Measurements from ENCODE around the gene LBP. TPM values are rescaled to one million over a fixed set of nuclear protein-coding genes. Genes with fewer than 3 reads are reported as not detected.

LBP gene
- polyA plus RNA-seq, 1 of the 3 experiments (the other 2 are of a cell fraction): 0.03 TPM

DNA sequence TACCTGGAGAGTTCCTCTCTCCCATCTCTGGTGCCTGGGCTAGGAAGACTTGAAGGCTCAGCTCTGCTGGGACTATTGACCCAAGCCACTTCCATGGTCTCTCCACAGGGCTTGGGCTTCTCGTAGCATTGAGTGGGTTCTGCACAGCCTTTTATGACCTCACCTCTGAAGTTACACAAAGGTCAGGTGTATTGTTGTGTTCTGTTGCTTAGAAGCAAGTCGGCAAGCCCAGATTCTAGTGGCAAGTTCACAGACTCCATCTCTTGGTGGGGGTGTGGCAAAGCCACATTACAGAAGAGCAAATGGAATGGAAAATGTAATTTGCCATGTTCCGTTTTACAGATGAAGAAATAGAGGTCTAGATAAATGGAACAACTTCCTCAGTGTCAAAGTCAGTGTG, 28.9 kb upstream of the LBP start:
- H3K4me2 ChIP-seq: no peak overlapping the region
- H3K9me3 ChIP-seq: no peaks in the 10 kb centered on the region
- no peaks in the 10 kb centered on the region for H3F3A ChIP-seq (replicated peaks; ENCODE audit: insufficient read depth)
- no peaks in the 10 kb centered on the region for H3K4me1 ChIP-seq (ENCODE audit: control insufficient read depth in 1 of 2, insufficient read depth in 2 of 2, low read depth in 1 of 2, low read length in 1 of 2)
- no peak overlapping the region for H3K4me3 ChIP-seq (ENCODE audit: low read depth in 2 of 2, low read length in 1 of 2)
- H3K36me3 ChIP-seq (replicated peaks in 1 of 2; ENCODE audit: control insufficient read depth in 1 of 2, insufficient read depth in 2 of 2, low read length in 1 of 2): no peaks in the 10 kb centered on the region
- H3K9ac ChIP-seq: no peak overlapping the region
- no peaks in the 10 kb centered on the region for H4K20me1 ChIP-seq (ENCODE audit: insufficient read depth)
- no peaks in the 10 kb centered on the region for H3K79me2 ChIP-seq (ENCODE audit: insufficient read depth)
- H3K9me2 ChIP-seq: no peaks in the 10 kb centered on the region
- ChIA-PET CTCF (interaction anchor here (0.9 to 2.9 kb wide), 4 partner anchors 20 to 753 kb away, joined by 3 to 10 read pairs (median 6); no protein-coding TSS in a partner anchor), POLR2A (no interaction called here)
- DNase-seq: no peak
- H2AFZ ChIP-seq (ENCODE audit: low read depth): no peak overlapping the region
- no peak overlapping the region for H3K27ac ChIP-seq (ENCODE audit: low read depth in 2 of 2, low read length in 1 of 2)
- WGBS (ENCODE audit: low lambda C conversion rate): 37% methylated on average over 3 of the region's 3 CpGs
- no peaks in the 10 kb centered on the region; the same call in 1 of the 2 replicates for H3K27me3 ChIP-seq (ENCODE audit: insufficient read depth)
- TF ChIP-seq TCF12 (IDR thresholded peaks at IDR 0.05): no peak
- TF ChIP-seq RCOR1 (IDR thresholded peaks at IDR 0.05; ENCODE audit: low read length): no peak
- TF ChIP-seq, protein P1, sequence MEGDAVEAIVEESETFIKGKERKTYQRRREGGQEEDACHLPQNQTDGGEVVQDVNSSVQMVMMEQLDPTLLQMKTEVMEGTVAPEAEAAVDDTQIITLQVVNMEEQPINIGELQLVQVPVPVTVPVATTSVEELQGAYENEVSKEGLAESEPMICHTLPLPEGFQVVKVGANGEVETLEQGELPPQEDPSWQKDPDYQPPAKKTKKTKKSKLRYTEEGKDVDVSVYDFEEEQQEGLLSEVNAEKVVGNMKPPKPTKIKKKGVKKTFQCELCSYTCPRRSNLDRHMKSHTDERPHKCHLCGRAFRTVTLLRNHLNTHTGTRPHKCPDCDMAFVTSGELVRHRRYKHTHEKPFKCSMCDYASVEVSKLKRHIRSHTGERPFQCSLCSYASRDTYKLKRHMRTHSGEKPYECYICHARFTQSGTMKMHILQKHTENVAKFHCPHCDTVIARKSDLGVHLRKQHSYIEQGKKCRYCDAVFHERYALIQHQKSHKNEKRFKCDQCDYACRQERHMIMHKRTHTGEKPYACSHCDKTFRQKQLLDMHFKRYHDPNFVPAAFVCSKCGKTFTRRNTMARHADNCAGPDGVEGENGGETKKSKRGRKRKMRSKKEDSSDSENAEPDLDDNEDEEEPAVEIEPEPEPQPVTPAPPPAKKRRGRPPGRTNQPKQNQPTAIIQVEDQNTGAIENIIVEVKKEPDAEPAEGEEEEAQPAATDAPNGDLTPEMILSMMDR (IDR thresholded peaks at IDR 0.05): no peak
- TF ChIP-seq, protein P2, sequence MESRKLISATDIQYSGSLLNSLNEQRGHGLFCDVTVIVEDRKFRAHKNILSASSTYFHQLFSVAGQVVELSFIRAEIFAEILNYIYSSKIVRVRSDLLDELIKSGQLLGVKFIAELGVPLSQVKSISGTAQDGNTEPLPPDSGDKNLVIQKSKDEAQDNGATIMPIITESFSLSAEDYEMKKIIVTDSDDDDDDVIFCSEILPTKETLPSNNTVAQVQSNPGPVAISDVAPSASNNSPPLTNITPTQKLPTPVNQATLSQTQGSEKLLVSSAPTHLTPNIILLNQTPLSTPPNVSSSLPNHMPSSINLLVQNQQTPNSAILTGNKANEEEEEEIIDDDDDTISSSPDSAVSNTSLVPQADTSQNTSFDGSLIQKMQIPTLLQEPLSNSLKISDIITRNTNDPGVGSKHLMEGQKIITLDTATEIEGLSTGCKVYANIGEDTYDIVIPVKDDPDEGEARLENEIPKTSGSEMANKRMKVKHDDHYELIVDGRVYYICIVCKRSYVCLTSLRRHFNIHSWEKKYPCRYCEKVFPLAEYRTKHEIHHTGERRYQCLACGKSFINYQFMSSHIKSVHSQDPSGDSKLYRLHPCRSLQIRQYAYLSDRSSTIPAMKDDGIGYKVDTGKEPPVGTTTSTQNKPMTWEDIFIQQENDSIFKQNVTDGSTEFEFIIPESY (IDR thresholded peaks at IDR 0.05; ENCODE audit: borderline replicate concordance, low read depth): no peak
- no peak for TF ChIP-seq MXI1 (IDR thresholded peaks at IDR 0.05; ENCODE audit: low read depth, low read length)
- TF ChIP-seq GABPA (IDR thresholded peaks at IDR 0.05; ENCODE audit: low read depth): no peak
- TF ChIP-seq TAF1 (IDR thresholded peaks at IDR 0.05; ENCODE audit: borderline replicate concordance, low read depth, low read length): no peak
- TF ChIP-seq GATA2 (CRISPR knock-in tag; IDR thresholded peaks at IDR 0.05): no peak
- TF ChIP-seq, protein P3, sequence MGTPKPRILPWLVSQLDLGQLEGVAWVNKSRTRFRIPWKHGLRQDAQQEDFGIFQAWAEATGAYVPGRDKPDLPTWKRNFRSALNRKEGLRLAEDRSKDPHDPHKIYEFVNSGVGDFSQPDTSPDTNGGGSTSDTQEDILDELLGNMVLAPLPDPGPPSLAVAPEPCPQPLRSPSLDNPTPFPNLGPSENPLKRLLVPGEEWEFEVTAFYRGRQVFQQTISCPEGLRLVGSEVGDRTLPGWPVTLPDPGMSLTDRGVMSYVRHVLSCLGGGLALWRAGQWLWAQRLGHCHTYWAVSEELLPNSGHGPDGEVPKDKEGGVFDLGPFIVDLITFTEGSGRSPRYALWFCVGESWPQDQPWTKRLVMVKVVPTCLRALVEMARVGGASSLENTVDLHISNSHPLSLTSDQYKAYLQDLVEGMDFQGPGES (IDR thresholded peaks at IDR 0.05; ENCODE audit: low read depth, low read length): no peak
- TF ChIP-seq NRF1 (IDR thresholded peaks at IDR 0.05; ENCODE audit: low read depth, low read length): no peak
- TF ChIP-seq MEF2A (IDR thresholded peaks at IDR 0.05; ENCODE audit: borderline replicate concordance, low read depth): no peak

DNA sequence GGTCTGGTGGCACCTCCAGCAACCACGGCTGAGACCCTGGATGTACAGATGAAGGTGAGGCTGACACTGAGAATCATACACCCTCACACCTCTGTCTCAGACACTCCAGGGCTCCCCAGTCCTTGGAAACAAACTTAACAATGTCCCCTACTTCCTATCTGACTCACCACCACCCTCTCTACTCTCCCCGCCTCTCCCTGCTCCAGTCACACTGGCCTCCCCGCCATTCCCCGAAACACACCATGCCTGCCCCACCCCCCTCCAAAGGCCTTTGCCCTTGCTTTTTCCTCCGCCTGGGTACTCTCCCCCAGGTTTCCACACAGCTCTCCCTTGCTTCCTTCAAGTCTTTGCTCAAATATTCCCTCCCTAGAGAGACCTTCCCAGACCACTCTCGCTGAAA, 26.1 kb upstream of the LBP start:
- WGBS (ENCODE audit: low lambda C conversion rate): 57% methylated on average over 6 of the region's 6 CpGs
- H3K9me2 ChIP-seq: no peaks in the 10 kb centered on the region
- POLR2A ChIA-PET: no interaction called here
- no peak overlapping the region for H3K9ac ChIP-seq
- H3K36me3 ChIP-seq (replicated peaks in 1 of 2; ENCODE audit: control insufficient read depth in 1 of 2, insufficient read depth in 2 of 2, low read length in 1 of 2): no peaks in the 10 kb centered on the region
- H3K27me3 ChIP-seq (ENCODE audit: insufficient read depth): no peaks in the 10 kb centered on the region; the same call in 1 of the 2 replicates
- H3K9me3 ChIP-seq: no peaks in the 10 kb centered on the region
- H3K4me3 ChIP-seq (ENCODE audit: low read depth in 2 of 2, low read length in 1 of 2): no peak overlapping the region
- no peak overlapping the region for H2AFZ ChIP-seq (ENCODE audit: low read depth)
- H3K27ac ChIP-seq (ENCODE audit: low read depth in 2 of 2, low read length in 1 of 2): no peak overlapping the region
- H3F3A ChIP-seq (replicated peaks; ENCODE audit: insufficient read depth): no peaks in the 10 kb centered on the region
- no peak overlapping the region for H3K4me2 ChIP-seq
- CTCF ChIA-PET: interaction anchor here (2.1 to 2.9 kb wide), 3 partner anchors 90 to 262 kb away, joined by 10 to 20 read pairs (median 10); no protein-coding TSS in a partner anchor
- no peaks in the 10 kb centered on the region for H3K79me2 ChIP-seq (ENCODE audit: insufficient read depth)
- no peaks in the 10 kb centered on the region for H3K4me1 ChIP-seq (ENCODE audit: control insufficient read depth in 1 of 2, insufficient read depth in 2 of 2, low read depth in 1 of 2, low read length in 1 of 2)
- no peak for DNase-seq
- no peaks in the 10 kb centered on the region for H4K20me1 ChIP-seq (ENCODE audit: insufficient read depth)
- TF ChIP-seq MXI1 (IDR thresholded peaks at IDR 0.05; ENCODE audit: low read depth, low read length) (no peak), TEAD4 (IDR thresholded peaks at IDR 0.05; ENCODE audit: borderline replicate concordance, insufficient read depth) (no peak), RFX5 (IDR thresholded peaks at IDR 0.05; ENCODE audit: low read length) (no peak)
- TF ChIP-seq, protein P4, sequence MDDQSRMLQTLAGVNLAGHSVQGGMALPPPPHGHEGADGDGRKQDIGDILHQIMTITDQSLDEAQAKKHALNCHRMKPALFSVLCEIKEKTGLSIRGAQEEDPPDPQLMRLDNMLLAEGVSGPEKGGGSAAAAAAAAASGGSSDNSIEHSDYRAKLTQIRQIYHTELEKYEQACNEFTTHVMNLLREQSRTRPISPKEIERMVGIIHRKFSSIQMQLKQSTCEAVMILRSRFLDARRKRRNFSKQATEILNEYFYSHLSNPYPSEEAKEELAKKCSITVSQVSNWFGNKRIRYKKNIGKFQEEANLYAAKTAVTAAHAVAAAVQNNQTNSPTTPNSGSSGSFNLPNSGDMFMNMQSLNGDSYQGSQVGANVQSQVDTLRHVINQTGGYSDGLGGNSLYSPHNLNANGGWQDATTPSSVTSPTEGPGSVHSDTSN (IDR thresholded peaks at IDR 0.05): no peak
- TF ChIP-seq, protein P1 (IDR thresholded peaks at IDR 0.05): no peak
- TF ChIP-seq, protein P5, sequence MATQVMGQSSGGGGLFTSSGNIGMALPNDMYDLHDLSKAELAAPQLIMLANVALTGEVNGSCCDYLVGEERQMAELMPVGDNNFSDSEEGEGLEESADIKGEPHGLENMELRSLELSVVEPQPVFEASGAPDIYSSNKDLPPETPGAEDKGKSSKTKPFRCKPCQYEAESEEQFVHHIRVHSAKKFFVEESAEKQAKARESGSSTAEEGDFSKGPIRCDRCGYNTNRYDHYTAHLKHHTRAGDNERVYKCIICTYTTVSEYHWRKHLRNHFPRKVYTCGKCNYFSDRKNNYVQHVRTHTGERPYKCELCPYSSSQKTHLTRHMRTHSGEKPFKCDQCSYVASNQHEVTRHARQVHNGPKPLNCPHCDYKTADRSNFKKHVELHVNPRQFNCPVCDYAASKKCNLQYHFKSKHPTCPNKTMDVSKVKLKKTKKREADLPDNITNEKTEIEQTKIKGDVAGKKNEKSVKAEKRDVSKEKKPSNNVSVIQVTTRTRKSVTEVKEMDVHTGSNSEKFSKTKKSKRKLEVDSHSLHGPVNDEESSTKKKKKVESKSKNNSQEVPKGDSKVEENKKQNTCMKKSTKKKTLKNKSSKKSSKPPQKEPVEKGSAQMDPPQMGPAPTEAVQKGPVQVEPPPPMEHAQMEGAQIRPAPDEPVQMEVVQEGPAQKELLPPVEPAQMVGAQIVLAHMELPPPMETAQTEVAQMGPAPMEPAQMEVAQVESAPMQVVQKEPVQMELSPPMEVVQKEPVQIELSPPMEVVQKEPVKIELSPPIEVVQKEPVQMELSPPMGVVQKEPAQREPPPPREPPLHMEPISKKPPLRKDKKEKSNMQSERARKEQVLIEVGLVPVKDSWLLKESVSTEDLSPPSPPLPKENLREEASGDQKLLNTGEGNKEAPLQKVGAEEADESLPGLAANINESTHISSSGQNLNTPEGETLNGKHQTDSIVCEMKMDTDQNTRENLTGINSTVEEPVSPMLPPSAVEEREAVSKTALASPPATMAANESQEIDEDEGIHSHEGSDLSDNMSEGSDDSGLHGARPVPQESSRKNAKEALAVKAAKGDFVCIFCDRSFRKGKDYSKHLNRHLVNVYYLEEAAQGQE (IDR thresholded peaks at IDR 0.05; ENCODE audit: low read depth, low read length): no peak
